Activated naive CD4-positive, alpha-beta T cell (primary cell): Measurements from ENCODE around the gene BLOC1S6.
A peak's percentile ranks its signal among the peaks of the same experiment; 100 is the strongest.

Experiments
- DNase-seq, 4 experiments: peaks; one replicate each; lab custom pipeline; 2025; lab: John Stamatoyannopoulos, UW

Gene BLOC1S6, protein sequence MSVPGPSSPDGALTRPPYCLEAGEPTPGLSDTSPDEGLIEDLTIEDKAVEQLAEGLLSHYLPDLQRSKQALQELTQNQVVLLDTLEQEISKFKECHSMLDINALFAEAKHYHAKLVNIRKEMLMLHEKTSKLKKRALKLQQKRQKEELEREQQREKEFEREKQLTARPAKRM

DNA sequence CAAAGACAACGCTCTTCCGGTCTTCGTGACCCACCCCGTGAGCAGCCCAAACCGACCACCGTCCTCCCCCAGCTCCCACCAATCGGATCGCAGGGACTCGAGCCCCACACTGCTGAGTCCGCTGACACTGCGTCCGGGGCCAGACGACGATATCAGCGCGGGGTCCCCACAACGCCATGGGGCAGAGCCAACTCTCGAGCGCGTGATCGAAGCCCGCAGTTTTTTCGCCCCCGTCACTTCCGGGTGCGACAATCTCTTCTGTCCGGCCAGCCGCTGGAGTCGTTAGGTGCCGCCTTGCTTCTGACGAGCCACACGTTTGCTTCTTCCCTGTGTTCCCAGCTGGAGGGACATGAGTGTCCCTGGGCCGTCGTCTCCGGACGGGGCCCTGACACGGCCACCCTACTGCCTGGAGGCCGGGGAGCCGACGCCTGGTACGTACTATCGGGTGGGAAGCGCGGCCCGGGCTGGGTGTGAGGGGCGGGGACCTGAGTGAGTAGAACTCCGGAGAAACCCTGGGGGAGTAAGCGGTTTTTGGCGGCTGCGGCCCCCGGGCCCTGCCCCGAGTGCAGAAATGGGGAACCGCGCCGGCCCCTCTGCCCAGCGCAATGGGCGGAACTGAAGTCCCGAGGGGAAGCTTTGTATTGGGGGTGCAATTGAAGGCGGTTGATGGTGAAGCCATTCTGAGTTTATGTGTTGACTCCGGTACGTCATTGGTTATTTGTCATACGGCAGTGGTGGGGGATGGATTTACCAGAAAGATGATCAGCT, at the start of gene BLOC1S6:
Gene BLOC1S6, plus strand, starts transcription at position 285 of the 768 bp plus-strand sequence. Its CDS starts 65 bp downstream, at position 350.
- DNase-seq = peak; percentile 67 to 81 (median 76)

DNA sequence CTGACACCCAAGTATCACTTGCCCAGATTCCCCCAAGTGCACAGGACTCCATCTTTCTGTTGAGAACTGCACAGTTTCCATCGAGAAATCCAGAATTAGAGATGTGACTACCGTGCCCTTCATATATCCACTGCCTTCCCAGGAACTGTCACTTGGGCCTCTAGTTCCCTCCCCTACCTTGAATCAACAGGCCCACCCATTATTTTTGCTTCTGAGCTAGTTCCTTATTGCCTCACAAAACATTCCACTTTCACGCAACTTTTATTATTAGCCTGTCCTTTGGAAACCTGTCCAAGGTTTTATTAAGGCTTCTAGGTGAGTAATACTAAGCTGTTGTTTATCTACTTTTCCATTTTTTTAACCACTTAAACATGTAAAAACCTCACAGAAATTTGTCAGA, 47.5 kb upstream of the BLOC1S6 start:
- no peak for DNase-seq

DNA sequence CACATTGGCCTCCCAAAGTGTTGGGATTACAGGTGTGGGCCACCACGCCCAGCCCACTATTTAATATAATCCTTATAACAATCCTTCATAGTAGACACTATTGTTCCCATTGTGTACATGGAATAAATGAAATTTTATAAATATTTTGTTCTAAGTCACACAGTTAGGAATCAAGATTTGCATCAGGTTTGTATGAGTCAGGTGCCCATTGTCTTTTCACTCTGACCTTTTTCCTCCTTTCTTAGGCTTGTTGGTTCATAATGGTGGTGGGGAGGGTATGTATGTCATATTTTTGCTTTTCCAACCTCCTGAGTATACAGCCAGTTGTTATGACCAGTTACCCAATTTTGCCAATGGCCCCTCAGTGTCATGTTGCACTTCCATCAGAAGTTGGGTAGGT, 46.6 kb upstream of the BLOC1S6 start:
- DNase-seq = no peak

DNA sequence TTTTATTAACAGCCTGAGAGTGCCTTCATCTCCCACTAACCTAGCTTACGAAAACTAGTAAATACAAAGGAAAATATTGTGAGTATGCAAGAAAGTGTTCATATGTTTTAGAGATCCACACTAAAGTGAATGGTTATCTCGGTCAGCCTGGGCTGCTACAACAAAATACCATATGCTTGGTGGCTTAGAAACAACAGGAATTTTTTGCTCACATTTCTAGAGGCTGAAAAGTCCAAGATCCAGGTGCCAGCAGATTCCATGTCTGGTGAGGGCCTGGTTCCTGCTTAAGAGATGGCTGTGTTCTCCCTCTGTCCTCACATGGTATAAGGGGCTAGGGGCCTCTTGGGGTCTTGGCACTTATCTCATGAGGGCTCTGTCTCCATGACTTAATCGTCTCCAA, 44.1 kb upstream of the BLOC1S6 start:
- DNase-seq = no peak

DNA sequence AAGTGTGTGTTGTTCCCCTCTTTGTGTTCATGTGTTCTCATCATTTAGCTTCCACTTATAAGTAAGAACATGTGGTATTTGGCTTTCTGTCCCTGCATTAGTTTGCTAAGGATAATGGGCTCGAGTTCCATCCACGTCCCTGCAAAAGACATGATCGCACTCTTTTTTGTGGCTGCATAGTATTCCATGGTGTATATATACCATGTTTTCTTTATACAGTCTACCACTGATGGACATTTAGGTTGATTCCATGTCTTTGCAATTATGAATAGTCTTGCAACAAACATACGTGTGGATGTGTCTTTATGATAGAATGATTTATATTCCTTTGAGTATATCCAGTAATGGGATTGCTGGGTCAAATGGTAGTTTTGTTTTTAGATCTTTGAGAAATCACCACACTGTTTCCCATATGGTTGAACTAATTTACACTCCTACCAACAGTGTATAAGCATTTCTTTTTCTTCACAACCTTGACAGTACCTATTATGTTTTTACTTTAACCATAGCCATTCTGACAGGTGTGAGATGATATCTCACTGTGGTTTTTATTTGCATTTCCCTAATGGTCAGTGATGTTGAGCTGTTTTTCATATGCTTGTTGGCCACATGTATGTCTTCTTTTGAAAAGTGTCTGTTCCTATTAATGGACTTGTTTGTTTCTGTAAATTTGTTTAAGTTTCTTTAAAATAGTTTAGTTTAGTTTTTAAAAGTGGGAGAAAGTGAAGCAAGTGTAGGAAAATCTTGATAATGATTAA, 42.7 kb upstream of the BLOC1S6 start:
- DNase-seq = no peak

DNA sequence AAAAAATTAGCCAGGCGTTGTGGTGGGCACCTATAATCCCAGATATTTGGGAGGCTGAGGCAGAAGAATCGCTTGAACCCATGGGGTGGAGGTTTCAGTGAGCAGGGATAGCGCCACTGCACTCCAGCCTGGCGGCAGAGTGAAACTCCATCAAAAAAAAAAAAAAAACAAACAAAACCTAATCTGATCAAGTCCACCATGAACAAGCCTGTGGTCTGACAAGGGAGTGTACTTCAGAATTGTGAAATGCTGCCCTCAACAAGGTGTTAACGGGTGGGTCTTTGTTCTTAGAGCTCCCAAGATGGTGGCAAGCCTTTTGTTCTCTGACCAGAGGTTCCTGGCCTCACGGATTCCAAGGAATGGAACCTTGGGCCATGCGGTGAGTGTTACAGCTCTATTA, 40.4 kb upstream of the BLOC1S6 start:
- no peak for DNase-seq

DNA sequence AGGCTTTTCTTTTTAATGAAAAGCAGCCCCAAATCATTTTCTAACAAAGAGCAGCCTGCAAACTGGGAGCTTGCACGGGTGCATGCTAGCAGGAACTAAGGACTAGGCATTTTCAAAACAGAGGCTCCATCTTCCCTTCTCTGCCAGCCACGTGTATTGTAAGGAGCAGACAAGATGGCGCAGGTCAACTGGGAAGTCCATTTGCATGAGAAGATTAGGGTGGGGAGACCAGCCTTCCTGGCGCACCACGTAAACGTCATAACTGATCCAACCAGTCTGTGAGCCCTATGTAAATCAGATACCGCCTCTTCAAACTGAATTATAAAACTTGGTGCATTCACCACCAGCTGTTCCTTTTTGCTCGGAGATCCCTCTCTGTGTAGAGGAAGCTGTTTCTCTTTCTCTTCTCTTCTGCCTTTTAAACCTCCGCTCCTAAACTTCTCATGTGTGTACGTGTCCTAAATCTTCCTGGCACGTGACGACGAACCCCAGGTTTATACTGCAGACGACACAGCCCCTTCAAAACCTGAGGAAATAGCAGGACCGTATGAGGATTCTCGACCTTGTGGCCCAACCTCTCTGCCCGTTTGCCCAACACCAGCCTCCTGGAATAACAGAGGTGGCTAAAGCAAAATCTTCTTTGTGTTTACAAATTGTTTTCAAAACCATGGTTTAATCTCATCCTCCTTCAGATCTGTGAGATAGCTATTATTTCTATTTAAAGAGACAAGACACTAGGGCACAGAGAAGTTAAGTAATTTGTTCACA, 38.2 kb upstream of the BLOC1S6 start:
- no peak for DNase-seq

DNA sequence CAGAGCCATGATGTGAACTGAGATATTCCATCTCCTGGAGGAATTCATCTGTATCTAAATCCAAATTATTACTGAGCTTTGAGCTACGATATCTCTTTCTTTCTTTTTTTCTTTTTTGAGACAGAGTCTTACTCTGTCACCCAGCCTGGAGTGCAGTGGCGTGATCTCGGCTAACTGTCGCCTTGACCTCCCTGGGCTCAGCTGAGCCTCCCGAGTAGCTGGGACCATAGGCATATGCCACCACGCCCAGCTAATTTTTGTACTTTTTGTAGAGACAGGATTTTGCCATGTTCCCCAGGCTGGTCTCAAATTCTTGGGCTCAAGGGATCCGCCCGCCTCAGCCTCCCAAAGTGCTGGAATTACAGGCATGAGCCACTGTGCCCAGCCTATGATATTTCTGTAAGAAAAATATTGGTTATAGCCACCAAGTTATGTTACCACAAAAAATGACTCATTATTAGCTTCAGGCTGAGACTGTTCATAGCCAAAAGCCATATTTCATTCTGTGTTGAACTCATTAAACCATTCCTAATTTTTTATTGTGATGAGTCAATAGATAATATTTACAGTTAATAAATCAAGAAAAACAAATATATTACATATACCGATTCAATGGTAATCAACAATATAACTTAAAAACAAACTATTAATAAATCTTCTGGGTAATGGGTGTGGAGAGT, 37.5 kb upstream of the BLOC1S6 start:
- DNase-seq = no peak

DNA sequence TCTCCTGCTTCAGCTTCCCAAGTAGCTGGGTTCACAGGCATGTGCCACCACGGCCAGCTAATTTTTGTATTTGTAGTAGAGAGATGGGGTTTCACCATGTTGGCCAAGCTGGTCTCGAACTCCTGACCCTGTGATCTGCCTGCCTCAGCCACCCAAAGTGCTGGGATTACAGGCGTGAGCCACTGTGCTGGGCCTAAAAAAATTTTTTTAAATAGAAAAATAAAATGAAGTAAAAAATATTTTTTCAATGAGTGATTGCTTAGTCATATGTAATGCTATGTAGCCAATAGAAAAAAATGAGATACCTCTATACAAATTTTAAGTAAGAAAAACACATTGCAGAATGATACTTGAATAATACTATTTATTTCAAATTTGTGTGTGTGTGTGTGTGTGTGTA, 36.7 kb upstream of the BLOC1S6 start:
- no peak for DNase-seq

DNA sequence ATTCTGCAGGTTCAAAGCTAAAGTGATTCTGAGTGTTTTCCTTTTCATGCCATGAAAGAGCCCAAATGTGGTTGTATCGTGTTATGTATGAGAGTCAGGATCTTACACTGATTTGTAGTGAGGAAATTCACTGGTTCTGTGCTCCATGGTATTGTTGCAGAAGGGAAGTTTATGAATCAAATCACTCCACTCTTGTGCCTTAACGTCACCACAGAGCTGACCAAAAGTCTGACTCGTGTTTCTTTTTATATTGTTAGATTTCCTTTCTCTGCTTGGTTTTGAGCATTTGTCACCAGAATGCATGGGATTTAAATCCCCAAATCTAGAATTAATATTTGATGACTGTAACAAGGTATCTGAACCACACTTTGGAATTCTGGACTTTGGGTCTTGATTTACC, 35.5 kb upstream of the BLOC1S6 start:
- DNase-seq = no peak

DNA sequence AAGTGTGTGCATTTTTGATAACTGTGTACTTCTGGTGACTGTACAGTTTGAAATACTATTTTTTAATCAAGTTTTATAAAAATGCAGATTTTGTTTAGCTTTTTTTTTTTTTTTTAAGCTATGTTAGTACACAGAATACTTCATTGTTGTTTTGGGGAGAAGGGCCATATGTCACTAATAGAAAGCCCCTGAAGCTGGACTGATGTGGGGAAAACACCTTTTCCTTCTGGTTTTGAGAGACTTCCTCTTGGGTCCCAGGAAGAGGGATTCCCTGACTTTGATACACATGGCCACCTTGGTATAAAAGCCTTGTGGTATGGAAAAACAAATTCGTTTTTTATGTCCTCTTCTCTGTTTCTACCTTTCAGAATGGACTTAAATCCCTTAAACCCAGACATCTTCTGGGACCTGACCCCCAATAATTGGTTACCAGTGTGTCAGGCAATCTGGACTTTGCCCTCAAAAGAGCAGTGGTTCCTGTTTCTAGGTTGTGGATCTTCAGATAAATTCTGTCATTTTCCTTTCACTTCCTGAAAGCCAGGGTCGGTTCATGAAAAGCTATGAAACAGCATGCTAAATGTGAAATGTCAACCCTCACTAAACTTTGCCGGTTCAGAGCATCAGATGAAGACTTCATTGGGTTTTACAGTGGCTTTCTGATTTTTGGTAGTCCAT, 31.1 kb upstream of the BLOC1S6 start:
- DNase-seq = no peak

DNA sequence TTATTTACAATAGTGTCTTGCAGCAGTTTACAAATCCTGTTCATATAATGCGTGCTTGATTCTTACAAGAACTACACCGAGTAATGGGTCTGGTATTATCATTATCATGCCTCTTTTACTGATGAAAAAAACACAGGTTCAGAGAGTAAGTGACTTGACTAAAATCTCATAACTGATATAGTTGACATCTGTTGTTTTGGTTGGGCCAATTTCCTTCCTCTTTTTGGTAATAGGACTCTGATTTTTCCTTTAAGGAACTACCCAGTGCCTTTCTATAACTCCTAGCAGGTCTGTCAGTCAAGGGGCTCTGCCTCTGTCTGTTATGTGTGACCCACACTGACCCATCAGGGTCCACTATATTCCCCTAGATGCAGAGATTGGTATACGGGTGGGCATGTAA, 14.6 kb upstream of the BLOC1S6 start:
- no peak for DNase-seq

DNA sequence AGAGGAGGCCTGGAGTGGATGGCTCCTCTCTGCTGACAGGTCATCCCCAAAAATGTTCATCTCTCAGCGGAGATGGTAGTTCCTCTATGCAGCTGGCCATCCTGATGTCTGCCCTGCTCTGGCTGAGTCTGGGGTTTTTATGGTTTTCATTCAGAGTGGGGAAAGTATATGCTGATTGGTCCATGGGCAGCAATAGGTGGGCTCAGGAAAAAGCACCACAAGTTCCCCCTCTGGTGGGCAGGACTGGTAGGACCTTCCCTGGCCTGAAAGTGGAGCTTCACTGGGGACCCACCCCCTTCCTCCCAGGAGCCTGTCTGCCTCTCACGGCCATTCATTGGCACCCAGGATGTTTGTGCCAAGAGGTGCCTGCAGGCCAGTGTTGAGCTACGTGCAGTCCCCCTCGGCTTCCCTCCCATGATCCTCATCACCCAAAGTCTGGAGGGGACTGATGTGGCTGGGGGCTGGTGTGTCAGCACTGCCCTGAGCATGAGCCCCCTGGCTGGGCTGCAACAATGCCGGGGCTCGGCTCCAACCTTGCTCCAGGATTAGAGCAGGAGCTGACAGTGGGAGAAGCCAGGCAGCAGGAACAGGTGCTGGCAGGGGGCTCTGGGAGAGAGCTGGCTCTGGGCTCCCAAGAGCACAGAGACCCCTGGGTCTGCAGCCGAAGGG, 13.1 kb upstream of the BLOC1S6 start:
- no peak for DNase-seq

DNA sequence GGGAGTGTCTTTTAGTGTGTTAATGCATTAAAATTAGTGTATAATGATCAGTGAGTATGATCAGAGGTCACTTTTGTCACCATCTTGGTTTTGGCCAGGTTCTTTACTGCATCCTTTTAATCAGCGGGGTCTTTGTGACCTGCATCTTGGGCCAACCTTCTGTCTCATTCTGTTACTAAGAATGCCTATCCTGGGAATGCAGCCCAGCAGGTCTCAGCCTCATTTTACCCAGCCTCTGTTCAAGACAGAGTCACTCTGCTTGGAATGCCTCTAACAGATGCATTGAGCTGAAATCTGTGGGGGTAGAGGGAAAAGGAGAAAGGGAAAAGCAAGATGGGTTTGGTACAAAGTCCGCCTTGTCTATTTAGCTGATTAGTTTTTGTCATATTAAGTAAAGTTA, 5.3 kb upstream of the BLOC1S6 start:
- DNase-seq = no peak

DNA sequence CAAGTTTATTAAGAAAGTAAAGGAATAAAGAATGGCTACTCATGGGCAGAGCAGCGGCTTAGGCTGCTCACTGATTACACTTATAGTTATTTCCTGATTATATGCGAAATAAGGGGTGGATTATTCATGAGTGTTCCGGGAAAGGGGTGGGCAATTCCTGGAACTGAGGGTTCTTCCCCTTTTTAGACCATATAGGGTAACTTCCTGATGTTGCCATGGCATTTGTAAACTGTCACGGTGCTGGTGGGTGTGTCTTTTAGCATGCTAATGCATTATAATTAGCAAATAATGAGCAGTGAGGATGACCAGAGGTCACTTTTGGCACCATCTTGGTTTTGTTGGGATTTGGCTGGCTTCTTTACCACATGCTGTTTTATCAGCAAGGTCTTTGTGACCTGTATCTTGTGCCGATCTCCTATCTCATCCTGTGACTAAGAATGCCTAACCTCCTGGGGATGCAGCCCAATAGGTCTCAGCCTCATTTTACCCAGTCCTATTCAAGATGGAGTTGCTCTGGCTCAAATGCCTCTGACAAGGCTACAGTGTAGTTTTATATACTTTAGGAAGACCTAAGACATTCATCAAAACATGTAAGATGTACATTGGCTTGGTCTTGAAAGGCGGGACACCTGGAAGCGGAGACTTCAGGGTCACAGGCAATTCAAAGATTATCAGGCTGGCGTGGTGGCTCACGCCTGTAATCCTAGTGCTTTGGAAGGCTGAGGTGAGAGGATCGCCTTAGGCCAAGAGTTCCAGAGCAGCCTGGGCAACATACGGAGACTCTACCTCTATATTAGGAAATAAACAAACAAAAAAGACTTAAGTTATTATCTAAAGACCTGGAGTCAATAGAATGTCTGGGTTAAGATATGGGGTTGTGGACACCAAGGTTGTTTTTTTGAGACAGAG, 3.2 kb upstream of the BLOC1S6 start:
- DNase-seq = no peak

DNA sequence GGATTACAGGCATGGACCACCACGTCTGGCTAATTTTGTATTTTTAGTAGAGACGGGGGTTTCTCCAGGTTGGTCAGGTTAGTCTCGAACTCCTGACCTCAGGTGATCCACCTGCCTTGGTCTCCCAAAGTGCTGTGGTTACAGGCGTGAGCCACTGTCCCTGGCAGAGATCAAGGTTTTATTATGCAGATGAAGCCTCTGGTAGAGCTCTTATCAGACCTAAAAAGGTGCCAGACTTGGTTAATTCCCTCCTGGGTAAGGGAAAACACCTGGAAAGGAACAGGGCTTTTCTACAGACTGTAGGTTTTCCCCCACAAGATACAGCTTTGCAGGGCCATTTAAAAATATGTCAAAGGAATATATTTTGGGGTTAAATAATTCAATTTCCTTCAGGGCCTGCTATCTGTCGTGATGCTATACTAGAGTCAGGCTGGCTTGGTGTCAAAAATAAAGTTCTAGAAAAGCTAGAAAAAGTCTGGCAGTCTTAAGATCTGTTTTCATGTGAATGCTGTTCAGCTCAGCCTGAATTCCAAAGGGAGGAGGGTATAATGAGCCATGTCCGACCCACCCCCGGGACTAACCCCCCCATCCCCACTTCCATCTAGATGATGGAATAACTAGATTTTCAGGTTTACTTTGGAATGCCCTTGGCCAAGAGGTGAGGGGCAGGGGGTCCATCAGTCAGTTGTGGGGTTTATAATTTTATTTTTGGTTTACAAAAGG, 1.9 kb upstream of the BLOC1S6 start:
- no peak for DNase-seq

DNA sequence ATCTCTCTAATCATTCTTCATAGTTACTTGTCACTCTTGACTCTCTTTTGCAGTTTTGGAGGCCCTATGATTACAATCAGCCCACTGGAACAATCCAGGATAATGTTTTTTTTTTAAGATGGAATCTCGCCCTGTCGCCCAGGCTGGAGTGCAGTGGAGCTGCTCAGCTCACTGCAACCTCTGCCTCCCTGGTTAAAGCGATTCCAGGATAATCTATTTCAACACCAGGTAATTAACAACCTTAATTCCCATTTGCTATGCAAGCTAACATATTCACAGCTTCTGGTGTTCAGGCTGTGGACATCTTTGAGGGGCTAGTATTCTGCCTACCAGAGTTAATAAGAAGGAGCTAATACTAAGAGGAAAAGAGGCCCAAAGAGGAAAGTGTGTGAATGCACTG, 1.1 kb upstream of the BLOC1S6 start:
- no peak for DNase-seq

DNA sequence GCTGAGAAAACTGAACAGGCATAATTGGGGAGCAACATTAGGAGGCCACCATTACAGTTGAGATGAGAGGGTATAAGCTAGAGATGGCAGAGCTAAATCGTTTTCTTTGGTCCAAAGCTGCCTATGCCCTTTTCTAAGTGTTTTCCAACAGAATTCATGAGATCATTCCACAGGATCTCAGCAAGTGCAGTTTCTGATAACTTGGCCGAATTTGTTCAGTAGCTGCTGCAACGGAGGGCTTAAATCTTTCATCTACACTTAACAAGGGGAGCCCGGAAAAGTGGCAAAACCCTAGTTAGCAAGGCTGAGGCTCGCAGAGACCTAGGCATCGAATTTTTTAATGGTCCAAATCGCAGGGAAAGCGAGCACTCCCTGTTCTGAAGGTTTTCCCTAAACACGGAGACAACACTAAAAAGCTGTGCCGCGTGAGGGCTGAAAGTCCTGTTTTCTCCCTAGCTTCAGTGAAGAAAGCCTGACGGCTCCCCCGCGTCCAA, 531 bp upstream of the BLOC1S6 start:
- DNase-seq = no peak

DNA sequence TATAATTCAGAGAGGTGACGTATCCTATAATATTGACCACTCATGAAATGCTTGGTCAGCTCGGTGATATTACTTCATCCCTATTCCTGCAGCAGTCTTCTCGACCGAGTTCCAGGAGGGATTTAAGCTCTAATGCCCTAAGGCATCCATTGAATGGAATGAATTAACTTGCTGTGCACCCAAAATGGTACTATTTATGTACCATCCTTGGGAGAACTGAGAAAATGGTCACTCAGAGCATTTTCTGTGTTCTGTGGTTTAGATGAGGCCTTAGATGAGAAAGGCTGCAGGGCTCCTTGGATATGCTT, 638 bp downstream of the BLOC1S6 start:
- DNase-seq = no peak
